SK-N-SH treated with all-trans-retinoic acid at 6 μM for 48 hours (cell line): Measurements from ENCODE around the gene SEMA5A.

Experiments used
- ARNTL ChIP-seq: fragments of 450-650 bp; formaldehyde crosslinking; IDR thresholded peaks from 2 replicates; pipeline ENCODE4 v1.5.0; 2020; ENCODE audit warnings: low read depth, mild to moderate bottlenecking, moderate library complexity, borderline replicate concordance
- CSRNP3 ChIP-seq: fragments of 250-450 bp; sonication (Bioruptor Pico); IDR thresholded peaks from 2 replicates; pipeline ENCODE4 v1.5.1; 2021; ENCODE audit warnings: mild to moderate bottlenecking, moderate library complexity
- PATZ1 ChIP-seq: fragments of 250-450 bp; sonication (Bioruptor Pico); IDR thresholded peaks from 2 replicates; pipeline ENCODE4 v1.8.0; 2020; ENCODE audit warnings: mild to moderate bottlenecking, moderate library complexity, borderline replicate concordance
- POU6F1 ChIP-seq: fragments of 250-450 bp; sonication (Bioruptor Pico); IDR thresholded peaks from 2 replicates; pipeline ENCODE4 v1.8.0; 2021; ENCODE audit warnings: low read depth, mild to moderate bottlenecking, moderate library complexity, borderline replicate concordance
- TCF4 ChIP-seq: fragments of 250-450 bp; sonication (Bioruptor Pico); IDR thresholded peaks from 2 replicates; pipeline ENCODE4 v1.8.0; 2021; ENCODE audit warnings: mild to moderate bottlenecking, moderate library complexity, borderline replicate concordance
- ZFP3 ChIP-seq: fragments of 250-450 bp; sonication (Bioruptor Pico); IDR thresholded peaks from 2 replicates; pipeline ENCODE4 v1.5.0; 2020; ENCODE audit warnings: mild to moderate bottlenecking, moderate library complexity
- ZFP30 ChIP-seq: fragments of 450-650 bp; formaldehyde crosslinking; IDR thresholded peaks from 2 replicates; pipeline ENCODE4 v1.5.0; 2022; ENCODE audit warnings: mild to moderate bottlenecking, moderate library complexity

- TF ChIP-seq ARNTL, result no peak
- TF ChIP-seq ZFP3 (CRISPR knock-in tag), result no peak
- TF ChIP-seq POU6F1, result no peak
- no peak for TF ChIP-seq PATZ1 (CRISPR knock-in tag)
- no peak for TF ChIP-seq ZFP30 (CRISPR knock-in tag)
- no peak for TF ChIP-seq CSRNP3 (CRISPR knock-in tag)
- no peak for TF ChIP-seq TCF4 (CRISPR knock-in tag)
These were observed 319.8 kb downstream of the SEMA5A start for GRCh38 chr5:9226016-9226536.
